Measurements from ENCODE around the gene DTX2. TPM values are rescaled to one million over a fixed set of nuclear protein-coding genes. Genes with fewer than 3 reads are reported as not detected.
"Not testable (repeated sequence)": the region's sequence is repeated elsewhere in the genome, so short reads cannot be mapped to it uniquely, and the experiment has no call there.

DTX2 gene
- total RNA-seq, 4 donors from 2014 or later, result 14.8 to 23.2 (median 18.8) TPM

GRCh38 chr7:76430836-76431235 is 30.7 kb upstream of the DTX2 start:
- in situ Hi-C loops (cut with MboI; ENCODE audit: low sequenced_read_pairs in 4 of 4) (loop anchor here in 1 of 4 donors (25.0 kb wide), 1 partner anchor 181 kb away; no protein-coding TSS in a partner anchor), intact Hi-C loops (cut with DNase I; ENCODE audit: low total_unique reads) (no loop called here)
- Histone ChIP-seq H3K9me3 (no peaks in the 10 kb centered on the region), H3K4me1 (no peaks in the 10 kb centered on the region), H3K27ac (no peak overlapping the region), H3K27me3 (no peaks in the 10 kb centered on the region), H3K36me3 (no peaks in the 10 kb centered on the region), H3K4me3 (no peak overlapping the region)
- ATAC-seq (no peak), DNase-seq (no peak)
- TF ChIP-seq CTCF (IDR thresholded peaks at IDR 0.05 in 4 of 5, conservative IDR thresholded peaks at IDR 0.05 in 1 of 5) (no peak), POLR2A (IDR thresholded peaks at IDR 0.05) (no peak)

GRCh38 chr7:76437873-76438272 is 23.6 kb upstream of the DTX2 start:
- TF ChIP-seq CTCF (IDR thresholded peaks at IDR 0.05 in 4 of 5, conservative IDR thresholded peaks at IDR 0.05 in 1 of 5), result peak in 4 of 5 experiments; percentile 39 to 75 (median 50)
- peak overlapping the region in 3 of 4 donors; percentile 41 to 69 (median 62) for H3K27ac ChIP-seq
- ATAC-seq (peak; percentile 95 to 96), DNase-seq (peak; percentile 27 to 87)
- intact Hi-C loops (cut with DNase I; ENCODE audit: low total_unique reads); H3K9me3 ChIP-seq; H3K4me3 ChIP-seq; H3K4me1 ChIP-seq; H3K36me3 ChIP-seq; H3K27me3 ChIP-seq: not testable (repeated sequence)
- in situ Hi-C loops (cut with MboI; ENCODE audit: low sequenced_read_pairs in 4 of 4), result loop anchor here in 1 of 4 donors (25.0 kb wide), 1 partner anchor 174 kb away; no protein-coding TSS in a partner anchor

GRCh38 chr7:76439120-76439888 is 22.2 kb upstream of the DTX2 start:
- H3K4me3 ChIP-seq; H3K36me3 ChIP-seq; DNase-seq; intact Hi-C loops (cut with DNase I; ENCODE audit: low total_unique reads); H3K27me3 ChIP-seq; H3K9me3 ChIP-seq; H3K27ac ChIP-seq; H3K4me1 ChIP-seq: not testable (repeated sequence)
- in situ Hi-C loops (cut with MboI; ENCODE audit: low sequenced_read_pairs in 4 of 4), result loop anchor here in 1 of 4 donors (25.0 kb wide), 1 partner anchor 173 kb away; no protein-coding TSS in a partner anchor
- peak in 1 of 2 donors; percentile 18 for ATAC-seq

- H3K4me3 ChIP-seq; H3K36me3 ChIP-seq; DNase-seq; ATAC-seq; H3K27ac ChIP-seq; H3K9me3 ChIP-seq; H3K27me3 ChIP-seq; intact Hi-C loops (cut with DNase I; ENCODE audit: low total_unique reads); H3K4me1 ChIP-seq: not testable (repeated sequence)
- in situ Hi-C loops (cut with MboI; ENCODE audit: low sequenced_read_pairs in 4 of 4), result loop anchor here in 1 of 4 donors (25.0 kb wide), 1 partner anchor 172 kb away; no protein-coding TSS in a partner anchor
These were observed 21.1 kb upstream of the DTX2 start for GRCh38 chr7:76440404-76440803.

GRCh38 chr7:76441792-76442191 is 19.7 kb upstream of the DTX2 start:
- in situ Hi-C loops (cut with MboI; ENCODE audit: low sequenced_read_pairs in 4 of 4), result loop anchor here in 1 of 4 donors (25.0 kb wide), 1 partner anchor 171 kb away; no protein-coding TSS in a partner anchor
- ATAC-seq; H3K27me3 ChIP-seq; H3K9me3 ChIP-seq; intact Hi-C loops (cut with DNase I; ENCODE audit: low total_unique reads); H3K4me3 ChIP-seq; H3K4me1 ChIP-seq; H3K36me3 ChIP-seq; H3K27ac ChIP-seq; DNase-seq: not testable (repeated sequence)

GRCh38 chr7:76442664-76443446 is 18.7 kb upstream of the DTX2 start:
- H3K9me3 ChIP-seq; H3K36me3 ChIP-seq; ATAC-seq; DNase-seq; H3K27ac ChIP-seq; H3K4me1 ChIP-seq; H3K4me3 ChIP-seq; H3K27me3 ChIP-seq; intact Hi-C loops (cut with DNase I; ENCODE audit: low total_unique reads): not testable (repeated sequence)
- in situ Hi-C loops (cut with MboI; ENCODE audit: low sequenced_read_pairs in 4 of 4), result loop anchor here in 1 of 4 donors (25.0 kb wide), 1 partner anchor 169 kb away; no protein-coding TSS in a partner anchor

GRCh38 chr7:76443846-76444245 is 17.7 kb upstream of the DTX2 start:
- DNase-seq; H3K27ac ChIP-seq; H3K36me3 ChIP-seq; ATAC-seq; H3K4me3 ChIP-seq; H3K27me3 ChIP-seq; intact Hi-C loops (cut with DNase I; ENCODE audit: low total_unique reads); H3K4me1 ChIP-seq; H3K9me3 ChIP-seq: not testable (repeated sequence)
- in situ Hi-C loops (cut with MboI; ENCODE audit: low sequenced_read_pairs in 4 of 4), result loop anchor here in 1 of 4 donors (25.0 kb wide), 1 partner anchor 168 kb away; no protein-coding TSS in a partner anchor

GRCh38 chr7:76445577-76446008 is 15.9 kb upstream of the DTX2 start:
- DNase-seq (peak; percentile 41 to 47), ATAC-seq (peak; percentile 90 to 95)
- peak overlapping the region in 2 of 4 donors; percentile 36 to 68 for H3K27ac ChIP-seq
- H3K4me3 ChIP-seq; H3K9me3 ChIP-seq; H3K27me3 ChIP-seq; intact Hi-C loops (cut with DNase I; ENCODE audit: low total_unique reads); H3K4me1 ChIP-seq; H3K36me3 ChIP-seq: not testable (repeated sequence)
- in situ Hi-C loops (cut with MboI; ENCODE audit: low sequenced_read_pairs in 4 of 4), result loop anchor here in 1 of 4 donors (25.0 kb wide), 1 partner anchor 167 kb away; no protein-coding TSS in a partner anchor

GRCh38 chr7:76457017-76457416 is 4.5 kb upstream of the DTX2 start:
- H3K36me3 ChIP-seq; in situ Hi-C loops (cut with MboI; ENCODE audit: low sequenced_read_pairs in 4 of 4); H3K27me3 ChIP-seq; H3K4me1 ChIP-seq; H3K9me3 ChIP-seq; intact Hi-C loops (cut with DNase I; ENCODE audit: low total_unique reads); DNase-seq; H3K4me3 ChIP-seq; H3K27ac ChIP-seq: not testable (repeated sequence)
- ATAC-seq, result peak in 1 of 2 donors; percentile 14
